Bronchial epithelial cell (primary cell): ENCODE data around the gene SPTLC3. TPM values are rescaled to one million over a fixed set of nuclear protein-coding genes. Genes with fewer than 3 reads are reported as not detected.

Experiments
- DNase-seq: peaks from one replicate; pipeline ENCODE4 v3.0.0-alpha.2; 2010; ENCODE audit warnings: low read depth
- FAIRE-seq: peaks from 2 replicates; lab custom pipeline; 2011; peaks lifted over from hg19 to GRCh38; lab: Jason Lieb, UNC
- H3K27me3 ChIP-seq: 2 replicates; pipeline ENCODE4 v1.5.1; 2011; ENCODE audit warnings: low read length; ENCODE audit not compliant: control insufficient read depth, insufficient read depth
- H3K36me3 ChIP-seq: 2 replicates; pipeline ENCODE4 v1.5.1; 2011; ENCODE audit warnings: low read length; ENCODE audit not compliant: control insufficient read depth, insufficient read depth
- H3K4me3 ChIP-seq: 2 replicates; pipeline ENCODE4 v1.5.1; 2011; ENCODE audit warnings: mild to moderate bottlenecking, low read depth, low read length, control low read depth
- CTCF ChIP-seq: IDR thresholded peaks from 2 replicates; pipeline ENCODE4 v1.5.1; 2011; ENCODE audit warnings: mild to moderate bottlenecking, moderate library complexity, low read length, control low read depth, inconsistent platforms; ENCODE audit not compliant: insufficient read depth, severe bottlenecking
- total RNA-seq: library from RNA; depleted of rRNA; stranded (reverse); fragments of >200 nt; gene quantifications from 2 replicates; pipeline ENCODE4 v1.2.1, GENCODE V29; 2014

SPTLC3 gene
- total RNA-seq, 1 donor from 2014 or later: 2.4 TPM

DNA sequence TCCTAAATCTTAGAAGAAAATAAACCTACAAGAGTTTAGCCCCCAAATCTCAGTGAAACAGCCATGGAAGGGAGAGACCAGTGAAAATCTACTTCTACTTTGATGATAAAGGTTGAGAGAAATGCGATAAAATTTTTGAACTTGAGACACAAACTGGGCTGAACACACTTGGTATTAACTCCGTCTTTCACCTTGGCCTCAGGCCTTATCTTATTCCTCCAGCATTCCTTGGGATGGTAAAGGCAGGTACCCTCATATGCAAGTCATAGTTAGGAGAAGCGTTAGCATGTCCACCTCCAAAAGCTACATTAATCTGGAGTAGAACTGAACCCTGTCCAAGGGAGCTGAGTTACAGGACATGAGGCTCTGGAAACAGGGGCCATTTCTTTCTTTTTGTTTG, 1.2 kb upstream of the SPTLC3 start:
- TF ChIP-seq CTCF: no peak
- H3K36me3 ChIP-seq: no peaks in the 10 kb centered on the region
- no peak overlapping the region for H3K4me3 ChIP-seq
- DNase-seq: no peak
- FAIRE-seq: no peak
- no peaks in the 10 kb centered on the region for H3K27me3 ChIP-seq

DNA sequence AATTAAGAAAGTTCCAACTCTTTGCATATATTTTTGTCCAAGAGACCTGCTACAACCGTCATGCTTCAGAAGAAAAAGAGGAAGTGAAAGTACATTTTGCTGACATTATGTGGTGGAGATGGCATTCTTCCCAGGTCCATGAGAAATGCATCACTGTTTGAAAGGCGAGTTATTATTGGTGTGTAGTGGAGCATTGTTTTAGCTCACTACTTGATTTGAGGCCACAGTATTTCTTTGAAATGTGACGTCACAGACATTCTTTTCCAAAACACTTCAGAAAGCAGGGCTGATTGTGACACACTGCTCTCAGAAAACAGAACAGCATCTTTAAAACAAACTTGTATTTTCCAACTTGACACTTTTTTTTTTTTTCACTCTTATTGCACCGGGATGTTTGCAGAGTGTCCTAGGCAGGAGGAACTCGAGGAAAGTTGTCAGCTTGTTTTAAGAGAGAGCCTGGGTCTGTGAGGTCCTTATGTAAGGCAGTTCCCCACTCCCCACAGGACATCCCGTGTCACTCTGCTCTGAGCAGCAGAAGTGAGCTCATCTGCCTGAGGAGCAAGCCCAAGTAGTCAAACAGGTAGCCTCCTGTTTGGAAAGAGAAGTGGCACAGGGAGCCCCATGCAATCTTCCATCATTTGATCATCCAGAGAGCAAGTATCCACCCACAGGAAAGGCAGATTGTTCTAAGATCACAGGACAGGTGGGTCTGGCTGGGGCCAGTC, 1.1 kb downstream of the SPTLC3 start:
- no peak for TF ChIP-seq CTCF
- no peaks in the 10 kb centered on the region for H3K27me3 ChIP-seq
- FAIRE-seq: peak; percentile 36
- no peaks in the 10 kb centered on the region for H3K36me3 ChIP-seq
- peak; percentile 84 for DNase-seq
- H3K4me3 ChIP-seq: peak overlapping the region; percentile 37

DNA sequence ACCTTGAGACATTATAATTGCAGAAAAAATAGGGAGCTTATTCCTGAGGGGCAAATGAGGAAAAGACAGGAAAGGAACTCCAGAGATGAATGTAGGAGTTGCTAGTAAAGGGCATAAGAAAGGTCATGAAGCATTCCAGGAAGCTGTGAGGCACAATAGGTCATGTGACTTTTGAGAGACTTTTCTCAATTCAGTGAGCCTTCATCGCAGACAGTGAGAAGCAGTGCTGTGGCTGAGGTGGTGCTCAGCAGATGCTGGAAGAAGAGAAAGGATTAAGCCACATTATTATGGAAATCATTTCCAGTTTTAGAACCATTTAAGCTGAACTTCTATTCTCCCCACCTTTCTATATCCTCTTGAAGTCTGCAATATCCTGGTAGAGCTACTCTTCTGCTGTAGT, 4.1 kb downstream of the SPTLC3 start:
- no peak for FAIRE-seq

DNA sequence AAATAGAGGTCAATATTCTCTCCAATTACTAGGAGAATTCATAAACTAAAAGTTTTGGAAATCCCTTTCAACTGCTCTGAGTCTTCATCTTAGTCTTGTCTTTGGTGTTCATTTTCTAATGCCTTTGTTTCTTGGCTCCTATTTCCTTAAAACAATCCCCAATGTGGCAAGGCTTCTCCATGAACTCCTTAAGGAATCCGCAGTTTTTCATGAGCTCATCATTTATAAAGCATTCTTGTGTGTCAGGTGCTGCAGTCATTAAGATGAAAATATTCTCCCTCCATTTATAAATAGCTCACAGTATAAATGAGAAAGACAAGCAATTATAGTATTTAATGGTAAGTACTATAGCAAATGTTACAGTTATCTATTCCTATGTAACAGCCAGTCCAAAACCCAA, 4.6 kb downstream of the SPTLC3 start:
- DNase-seq: no peak
- FAIRE-seq: no peak
- Histone ChIP-seq H3K4me3 (no peak overlapping the region), H3K36me3 (no peaks in the 10 kb centered on the region), H3K27me3 (no peaks in the 10 kb centered on the region)
- TF ChIP-seq CTCF: no peak

More for the DNA sequence above, 4.1 kb downstream of the SPTLC3 start:
- TF ChIP-seq CTCF: no peak
- Histone ChIP-seq H3K27me3 (no peaks in the 10 kb centered on the region), H3K4me3 (no peak overlapping the region), H3K36me3 (no peaks in the 10 kb centered on the region)
- DNase-seq: no peak

DNA sequence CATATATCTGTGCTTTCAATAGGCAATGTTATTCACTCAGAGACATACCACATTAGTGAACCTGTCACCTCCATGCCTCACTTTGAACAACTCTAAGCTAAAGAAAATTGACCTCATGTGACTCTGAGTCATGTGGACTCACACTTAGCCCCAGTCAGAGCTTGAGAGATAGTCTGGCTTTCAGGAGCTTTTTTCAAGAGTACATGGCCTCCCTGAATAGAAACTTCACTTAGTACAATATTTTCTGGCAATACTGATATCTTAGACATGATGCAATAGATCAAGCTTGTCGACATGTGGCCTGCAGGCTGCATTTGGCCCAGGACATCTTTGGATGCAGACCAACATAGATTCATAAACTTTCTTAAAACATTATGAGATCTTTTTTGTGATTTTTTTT, 8.5 kb downstream of the SPTLC3 start:
- FAIRE-seq: no peak
- peak; percentile 30 for DNase-seq
- H3K4me3 ChIP-seq: no peak overlapping the region
- TF ChIP-seq CTCF: no peak
- no peaks in the 10 kb centered on the region for H3K27me3 ChIP-seq
- no peaks in the 10 kb centered on the region for H3K36me3 ChIP-seq
